CD1c-positive myeloid dendritic cell (primary cell): ENCODE data around the gene USP32.

ENCODE experiments used
- DNase-seq: peaks from one replicate; pipeline ENCODE4 v3.0.0-alpha.2; 2016; ENCODE audit errors: extremely low spot score

USP32 gene

GRCh38 chr17:60297760-60298401 is 94.1 kb downstream of the USP32 start:
- DNase-seq: no peak

GRCh38 chr17:60296177-60296576 is 95.8 kb downstream of the USP32 start:
- no peak for DNase-seq

- no peak for DNase-seq
Observed at GRCh38 chr17:60293580-60294335, 98.2 kb downstream of the USP32 start.

- no peak for DNase-seq
Observed at GRCh38 chr17:60292697-60293096, 99.2 kb downstream of the USP32 start.

- DNase-seq: no peak
Observed at GRCh38 chr17:60284709-60285108, 107.2 kb downstream of the USP32 start.

GRCh38 chr17:60283816-60284215 is 108.1 kb downstream of the USP32 start:
- DNase-seq: no peak

GRCh38 chr17:60280673-60281072 is 111.3 kb downstream of the USP32 start:
- no peak for DNase-seq

GRCh38 chr17:60278237-60278636 is 113.7 kb downstream of the USP32 start:
- no peak for DNase-seq

GRCh38 chr17:60277258-60277657 is 114.7 kb downstream of the USP32 start:
- DNase-seq: no peak

GRCh38 chr17:60269417-60269816 is 122.5 kb downstream of the USP32 start:
- no peak for DNase-seq

- no peak for DNase-seq
Observed at GRCh38 chr17:60260540-60260939, 131.4 kb downstream of the USP32 start.

- no peak for DNase-seq
Observed at GRCh38 chr17:60258313-60258712, 133.6 kb downstream of the USP32 start.

- DNase-seq: no peak
Observed at GRCh38 chr17:60256174-60256573, 135.8 kb downstream of the USP32 start.

GRCh38 chr17:60253048-60253447 is 138.9 kb downstream of the USP32 start:
- DNase-seq: no peak

GRCh38 chr17:60252459-60252858 is 139.5 kb downstream of the USP32 start:
- no peak for DNase-seq

- DNase-seq: no peak
Observed at GRCh38 chr17:60249290-60249826, 142.6 kb downstream of the USP32 start.

GRCh38 chr17:60248618-60249289 is 143.2 kb downstream of the USP32 start:
- DNase-seq: no peak

GRCh38 chr17:60247836-60248461 is 144.0 kb downstream of the USP32 start:
- DNase-seq: no peak

- no peak for DNase-seq
Observed at GRCh38 chr17:60244656-60245055, 147.3 kb downstream of the USP32 start.

GRCh38 chr17:60240290-60240689 is 151.6 kb downstream of the USP32 start:
- DNase-seq: no peak

GRCh38 chr17:60231691-60232090 is 160.2 kb downstream of the USP32 start:
- DNase-seq: no peak

- DNase-seq: no peak
Observed at GRCh38 chr17:60231234-60231633, 160.7 kb downstream of the USP32 start.
